Urinary bladder (tissue), 4 donors: ENCODE results near the gene UBASH3B. TPM values are rescaled to one million over a fixed set of nuclear protein-coding genes. Genes with fewer than 3 reads are reported as not detected.

ENCODE experiments used
- DNase-seq: peaks from one replicate; pipeline ENCODE4 v3.0.0-alpha.2; 2015; ENCODE audit errors: extremely low spot score
- H3K27ac ChIP-seq: one replicate; pipeline ENCODE4 v1.5.1; 2013; ENCODE audit warnings: low read depth, mild to moderate bottlenecking, moderate library complexity
- H3K36me3 ChIP-seq: one replicate; pipeline ENCODE4 v1.6.1; 2013; ENCODE audit warnings: mild to moderate bottlenecking, moderate library complexity; ENCODE audit not compliant: insufficient read depth
- H3K4me1 ChIP-seq: one replicate; pipeline ENCODE4 v1.6.1; 2013; ENCODE audit warnings: mild to moderate bottlenecking, moderate library complexity; ENCODE audit not compliant: insufficient read depth
- H3K4me3 ChIP-seq: one replicate; pipeline ENCODE4 v1.5.1; 2013; ENCODE audit warnings: low read depth, low read length
- WGBS: extraction: QIAGEN DNeasy Blood & Tissue Kit; methylation state at CpG from one replicate; pipeline ENCODE4 v1.1.7; 2013; 5-methylcytosine and 5-hydroxymethylcytosine counted together
- polyA plus RNA-seq: library from polyadenylated mRNA; stranded (reverse); fragments of 200-250 nt; gene quantifications from one replicate; pipeline ENCODE4 v1.2.3, GENCODE V29; 2013
- total RNA-seq: library from RNA; depleted of rRNA; stranded (reverse); fragments of >200 nt; gene quantifications from one replicate; pipeline ENCODE4 v1.2.3, GENCODE V29; 2014
- donor health status: healthy with polysubstance abuse.
- donor health status: healthy.

The UBASH3B gene
- total and polyA plus RNA-seq, 2 donors = 1.6 to 11.4 TPM

DNA sequence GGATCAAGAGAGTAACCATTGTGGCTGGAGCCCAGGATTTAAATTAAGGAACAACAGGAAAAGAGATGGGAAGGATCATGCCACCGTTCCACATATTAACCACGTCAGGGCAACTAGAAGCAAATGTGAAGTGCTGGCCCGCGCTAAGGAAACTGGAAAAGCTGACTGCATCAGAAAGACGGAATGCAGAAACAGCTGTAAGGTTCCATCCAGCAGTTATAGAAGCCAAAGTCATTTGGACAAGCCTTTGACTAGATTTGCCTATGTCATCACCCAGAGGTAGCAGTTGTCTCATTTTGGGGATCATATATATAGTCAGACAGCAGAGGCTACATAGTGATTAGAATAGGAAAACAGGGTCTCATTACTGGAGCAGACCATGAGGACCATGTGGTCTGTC is 139.8 kb downstream of the UBASH3B start:
- no peak overlapping the region for H3K27ac ChIP-seq
- no peaks in the 10 kb centered on the region for H3K36me3 ChIP-seq
- H3K4me1 ChIP-seq = no peaks in the 10 kb centered on the region
- no peak for DNase-seq
- H3K4me3 ChIP-seq = no peak overlapping the region
- WGBS = 87% methylated on average over 5 of the region's 5 CpGs

DNA sequence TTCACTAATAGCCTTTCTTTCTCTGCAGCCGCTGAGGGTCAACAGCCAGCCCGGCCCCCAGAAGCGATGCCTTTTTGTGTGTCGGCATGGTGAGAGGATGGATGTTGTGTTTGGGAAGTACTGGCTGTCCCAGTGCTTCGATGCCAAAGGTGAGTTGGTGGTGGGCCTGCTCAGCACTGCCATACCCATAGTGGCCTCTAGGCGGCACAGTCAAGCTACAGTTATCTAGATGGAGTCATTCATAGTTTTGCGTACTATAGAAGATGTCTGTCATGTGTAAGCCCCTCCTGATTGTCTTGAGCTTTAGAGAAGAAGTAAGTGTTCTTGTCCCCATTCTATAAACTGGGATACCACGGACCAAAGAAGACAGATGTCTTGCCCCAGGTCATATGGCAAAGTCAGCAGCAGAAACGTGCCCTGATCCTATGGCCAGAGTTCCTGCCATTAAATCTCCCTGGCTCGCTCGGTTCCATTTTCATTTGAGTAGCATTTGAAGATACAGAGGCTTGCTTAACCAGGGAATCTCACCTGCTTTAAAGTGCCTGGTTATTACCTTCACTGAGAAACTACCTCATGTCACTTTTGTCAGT is 140.7 kb downstream of the UBASH3B start:
- Histone ChIP-seq H3K27ac (no peak overlapping the region), H3K36me3 (no peaks in the 10 kb centered on the region), H3K4me1 (no peaks in the 10 kb centered on the region), H3K4me3 (no peak overlapping the region)
- 76% methylated on average over 11 of the region's 11 CpGs for WGBS
- no peak for DNase-seq

DNA sequence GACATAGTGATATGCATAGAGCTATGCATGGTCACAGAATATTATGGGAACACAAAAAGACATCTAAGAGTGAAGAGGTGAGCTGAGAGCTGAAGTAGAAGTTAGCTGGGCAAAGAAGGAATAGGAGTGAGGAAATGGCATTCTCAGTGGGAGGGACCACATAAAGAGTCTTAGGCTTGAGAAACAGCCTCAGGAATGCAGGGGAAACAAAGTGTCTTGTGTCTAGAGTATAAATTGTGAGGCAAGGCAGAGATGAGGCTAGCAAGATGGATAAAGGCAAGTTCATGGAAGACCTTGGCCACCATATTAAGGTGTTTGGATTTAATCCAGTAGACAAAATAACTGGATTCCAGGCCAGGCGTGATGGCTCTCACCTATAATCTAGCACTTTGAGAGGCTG is 142.1 kb downstream of the UBASH3B start:
- Histone ChIP-seq H3K4me3 (no peak overlapping the region), H3K36me3 (no peaks in the 10 kb centered on the region), H3K27ac (no peak overlapping the region), H3K4me1 (no peaks in the 10 kb centered on the region)
- no peak for DNase-seq
- 98% methylated on average over 1 of the region's 1 CpG for WGBS

DNA sequence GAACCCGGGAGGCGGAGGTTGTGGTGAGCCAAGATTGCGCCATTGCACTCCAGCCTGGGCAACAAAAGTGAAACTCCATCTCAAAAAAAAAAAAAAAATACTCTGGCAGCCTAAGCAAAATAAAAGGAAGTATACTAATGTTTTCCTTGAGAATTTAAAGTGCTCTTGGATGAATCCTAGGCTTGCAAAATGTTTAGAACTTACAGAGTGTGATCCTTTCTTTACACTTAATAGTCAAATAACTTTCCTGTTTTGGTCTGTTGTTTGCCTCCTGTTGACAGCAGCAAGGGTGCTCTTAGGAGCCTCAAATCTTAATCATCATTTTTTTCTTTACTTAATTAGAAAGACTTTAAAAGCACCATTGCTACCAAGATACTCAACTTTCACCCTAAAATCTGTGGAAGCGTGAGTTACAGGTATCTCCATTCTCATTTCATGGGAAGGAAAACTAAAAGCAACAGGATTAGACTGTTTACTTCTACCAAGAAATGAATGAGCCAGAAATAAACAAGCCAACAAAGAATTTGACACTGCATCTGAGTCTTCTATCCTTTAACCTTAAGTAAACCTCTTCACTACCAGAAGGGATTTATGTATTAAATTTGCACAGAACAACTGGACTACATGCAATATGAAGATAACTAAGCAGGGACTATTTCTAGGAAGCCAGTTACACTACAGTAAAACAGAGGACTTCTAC is 144.0 kb downstream of the UBASH3B start:
- Histone ChIP-seq H3K4me3 (no peak overlapping the region), H3K36me3 (no peaks in the 10 kb centered on the region), H3K27ac (no peak overlapping the region), H3K4me1 (no peaks in the 10 kb centered on the region)
- no peak for DNase-seq
- WGBS = 80% methylated on average over 4 of the region's 4 CpGs

DNA sequence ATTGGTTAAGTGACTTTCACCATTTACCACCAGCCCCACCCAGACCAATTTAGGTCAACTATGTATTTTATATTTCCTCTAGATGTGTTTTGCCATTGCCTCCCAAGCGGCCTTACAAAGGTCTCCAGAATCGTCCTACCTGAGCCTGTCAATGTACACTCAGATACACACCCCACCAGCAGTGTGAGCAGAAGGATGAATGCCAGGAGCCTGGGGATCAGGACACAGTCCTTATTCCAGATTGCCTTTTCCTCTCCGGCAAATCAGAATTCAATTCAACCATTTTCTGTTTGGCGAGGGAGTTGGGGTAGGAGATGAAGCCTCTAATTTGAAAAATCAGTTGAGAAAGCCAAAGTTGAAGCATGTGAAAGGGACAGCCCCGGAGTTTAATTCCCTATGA is 147.4 kb downstream of the UBASH3B start:
- H3K4me3 ChIP-seq = no peak overlapping the region
- no peaks in the 10 kb centered on the region for H3K4me1 ChIP-seq
- WGBS = 93% methylated on average over 5 of the region's 5 CpGs
- no peaks in the 10 kb centered on the region for H3K36me3 ChIP-seq
- H3K27ac ChIP-seq = no peak overlapping the region
- no peak for DNase-seq

DNA sequence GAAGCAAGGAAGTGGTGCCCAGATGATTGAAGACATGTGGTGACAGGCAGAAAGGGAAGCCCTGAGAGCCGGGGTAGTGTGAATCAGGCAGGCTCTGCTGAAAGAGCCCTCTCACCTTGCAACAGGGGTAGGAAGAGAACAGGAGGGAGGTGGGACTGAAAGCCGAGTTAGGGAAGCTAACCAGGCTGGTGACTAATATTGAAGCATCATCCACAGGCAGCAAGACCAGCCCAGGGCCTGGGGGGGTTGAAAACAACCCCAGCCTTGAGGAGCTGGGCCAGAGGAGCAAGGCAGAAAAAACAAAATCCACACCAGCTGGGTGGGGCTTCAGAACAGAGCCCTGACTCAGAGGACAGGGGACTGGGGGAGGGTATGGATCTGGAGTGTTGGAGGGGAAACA is 147.8 kb downstream of the UBASH3B start:
- no peak overlapping the region for H3K27ac ChIP-seq
- H3K36me3 ChIP-seq = no peaks in the 10 kb centered on the region
- 79% methylated on average over 2 of the region's 2 CpGs for WGBS
- no peak for DNase-seq
- no peak overlapping the region for H3K4me3 ChIP-seq
- H3K4me1 ChIP-seq = no peaks in the 10 kb centered on the region

- Histone ChIP-seq H3K4me1 (no peaks in the 10 kb centered on the region), H3K27ac (peak overlapping the region; percentile 61), H3K4me3 (no peak overlapping the region), H3K36me3 (no peaks in the 10 kb centered on the region)
- no peak for DNase-seq
- 94% methylated on average over 5 of the region's 5 CpGs for WGBS
These were observed 148.2 kb downstream of the UBASH3B start for GRCh38 chr11:122803716-122804115.

GRCh38 chr11:122804161-122804560 is 148.6 kb downstream of the UBASH3B start:
- 82% methylated on average over 4 of the region's 4 CpGs for WGBS
- Histone ChIP-seq H3K27ac (peak overlapping the region; percentile 61), H3K36me3 (no peaks in the 10 kb centered on the region), H3K4me1 (no peaks in the 10 kb centered on the region), H3K4me3 (no peak overlapping the region)
- no peak for DNase-seq

DNA sequence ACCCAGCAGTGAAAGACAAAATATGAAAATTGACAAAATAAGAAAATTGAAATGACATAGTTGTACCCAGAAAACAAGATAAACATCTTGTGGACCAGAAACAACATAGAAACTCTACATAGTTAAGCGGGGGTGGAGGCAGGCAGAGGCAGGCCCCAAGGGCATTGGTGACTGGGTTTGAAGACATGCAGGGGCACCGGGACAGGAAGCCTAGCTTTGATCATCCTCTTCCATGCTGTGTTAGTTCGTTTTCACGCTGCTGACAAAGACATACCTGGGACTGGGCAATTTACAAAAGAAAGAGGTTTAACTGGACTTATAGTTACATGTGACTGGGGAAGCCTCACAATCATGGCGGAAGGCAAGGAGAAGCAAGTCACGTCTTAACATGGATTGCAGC is 149.3 kb downstream of the UBASH3B start:
- Histone ChIP-seq H3K4me1 (no peaks in the 10 kb centered on the region), H3K27ac (no peak overlapping the region), H3K36me3 (no peaks in the 10 kb centered on the region), H3K4me3 (no peak overlapping the region)
- 86% methylated on average over 6 of the region's 6 CpGs for WGBS
- no peak for DNase-seq

- no peaks in the 10 kb centered on the region for H3K4me1 ChIP-seq
- no peak overlapping the region for H3K27ac ChIP-seq
- H3K4me3 ChIP-seq = no peak overlapping the region
- no peaks in the 10 kb centered on the region for H3K36me3 ChIP-seq
- WGBS = 53% methylated on average over 8 of the region's 8 CpGs
- DNase-seq = no peak
These were observed 152.4 kb downstream of the UBASH3B start for GRCh38 chr11:122807731-122808477.

DNA sequence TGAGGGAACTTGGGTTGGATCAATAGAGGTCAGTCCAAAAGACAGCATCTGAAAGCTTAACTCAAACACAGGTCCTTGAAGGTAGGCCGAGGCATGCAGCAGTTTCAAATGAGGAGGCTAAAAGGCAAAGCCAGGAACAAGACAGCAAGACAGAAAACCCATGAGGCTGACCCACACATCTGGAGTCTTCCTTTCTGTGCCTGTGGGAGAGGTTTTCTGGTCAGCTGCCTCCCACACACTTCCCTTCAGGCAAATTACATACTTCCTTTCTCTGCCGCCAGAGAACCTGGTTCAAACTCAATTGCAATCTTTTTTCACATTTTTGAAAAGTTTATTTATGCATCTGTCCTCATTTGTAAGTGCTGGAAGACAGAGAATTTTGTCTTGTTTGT is 153.0 kb downstream of the UBASH3B start:
- no peaks in the 10 kb centered on the region for H3K4me1 ChIP-seq
- WGBS = 59% methylated on average over 2 of the region's 2 CpGs
- no peak overlapping the region for H3K27ac ChIP-seq
- H3K4me3 ChIP-seq = no peak overlapping the region
- H3K36me3 ChIP-seq = no peaks in the 10 kb centered on the region
- no peak for DNase-seq

- no peak overlapping the region for H3K4me3 ChIP-seq
- no peak for DNase-seq
- no peaks in the 10 kb centered on the region for H3K36me3 ChIP-seq
- WGBS = 93% methylated on average over 3 of the region's 3 CpGs
- no peak overlapping the region for H3K27ac ChIP-seq
- H3K4me1 ChIP-seq = no peaks in the 10 kb centered on the region
These were observed 154.3 kb downstream of the UBASH3B start for GRCh38 chr11:122809866-122810265.

GRCh38 chr11:122811721-122812120 is 156.2 kb downstream of the UBASH3B start:
- WGBS = 85% methylated on average over 2 of the region's 2 CpGs
- no peak overlapping the region for H3K27ac ChIP-seq
- no peaks in the 10 kb centered on the region for H3K36me3 ChIP-seq
- DNase-seq = no peak
- no peaks in the 10 kb centered on the region for H3K4me1 ChIP-seq
- no peak overlapping the region for H3K4me3 ChIP-seq

- H3K27ac ChIP-seq = no peak overlapping the region
- DNase-seq = no peak
- H3K4me3 ChIP-seq = no peak overlapping the region
- H3K4me1 ChIP-seq = no peaks in the 10 kb centered on the region
- 71% methylated on average over 4 of the region's 4 CpGs for WGBS
- H3K36me3 ChIP-seq = no peaks in the 10 kb centered on the region
These were observed 157.1 kb downstream of the UBASH3B start for GRCh38 chr11:122812638-122813037.
